GM12875 (cell line): ENCODE data around the gene DNAH11.
A peak's percentile ranks its signal among the peaks of the same experiment; 100 is the strongest.

Experiments used
- H3K4me3 ChIP-seq: one replicate; pipeline ENCODE4 v1.5.1; 2011; ENCODE audit warnings: low read depth, low read length, control low read depth
- CTCF ChIP-seq: IDR thresholded peaks from 2 replicates; pipeline ENCODE4 v1.5.1; 2011; ENCODE audit warnings: low read depth, mild to moderate bottlenecking, control low read depth, inconsistent platforms, low read length, moderate library complexity, borderline replicate concordance; ENCODE audit not compliant: insufficient read depth

Gene DNAH11

GRCh38 chr7:21708096-21708495, 165.3 kb downstream of the DNAH11 start:
- TF ChIP-seq CTCF = no peak
- no peak overlapping the region for H3K4me3 ChIP-seq

GRCh38 chr7:21717323-21717722, 174.5 kb downstream of the DNAH11 start:
- no peak for TF ChIP-seq CTCF
- H3K4me3 ChIP-seq = no peak overlapping the region

GRCh38 chr7:21718391-21718790, 175.6 kb downstream of the DNAH11 start:
- TF ChIP-seq CTCF = no peak

GRCh38 chr7:21719846-21720245, 177.0 kb downstream of the DNAH11 start:
- TF ChIP-seq CTCF = no peak

More at GRCh38 chr7:21718391-21718790, 175.6 kb downstream of the DNAH11 start:
- no peak overlapping the region for H3K4me3 ChIP-seq

GRCh38 chr7:21722371-21722770, 179.5 kb downstream of the DNAH11 start:
- peak; percentile 22; the same call in 1 of the 2 replicates for TF ChIP-seq CTCF
- H3K4me3 ChIP-seq = no peak overlapping the region

More at GRCh38 chr7:21719846-21720245, 177.0 kb downstream of the DNAH11 start:
- H3K4me3 ChIP-seq = no peak overlapping the region

- TF ChIP-seq CTCF = no peak
- H3K4me3 ChIP-seq = no peak overlapping the region
These were observed 181.7 kb downstream of the DNAH11 start for GRCh38 chr7:21724562-21724961.

- TF ChIP-seq CTCF = no peak
- no peak overlapping the region for H3K4me3 ChIP-seq
These were observed 187.6 kb downstream of the DNAH11 start for GRCh38 chr7:21730399-21730798.
